Transverse colon (tissue), 4 donors: ENCODE results near the gene KRT74. TPM values are rescaled to one million over a fixed set of nuclear protein-coding genes. Genes with fewer than 3 reads are reported as not detected.

ENCODE experiments used
- DNase-seq: peaks from one replicate; pipeline ENCODE4 v3.0.0-alpha.2; 2019
- H3K27ac ChIP-seq, 4 donors: fragments of 200-600 bp; sonication (generic); 2 replicates each; pipeline ENCODE4 v1.5.1; 2016 to 2018; ENCODE audit warnings: inconsistent platforms in 4 of 4
- H3K27me3 ChIP-seq: fragments of 200-600 bp; sonication (generic); 2 replicates; pipeline ENCODE4 v1.5.1; 2017; ENCODE audit warnings: inconsistent platforms
- H3K36me3 ChIP-seq, 4 donors: fragments of 200-600 bp; sonication (generic); 2 replicates each; pipeline ENCODE4 v1.5.1; 2017 to 2019; ENCODE audit warnings: inconsistent platforms in 4 of 4
- H3K4me1 ChIP-seq, 4 donors: fragments of 200-600 bp; sonication (generic); 2 replicates each; pipeline ENCODE4 v1.5.1; 2017 to 2020; ENCODE audit warnings: inconsistent platforms in 4 of 4
- H3K4me3 ChIP-seq, 4 donors: fragments of 200-600 bp; sonication (generic); 1 replicate in 1 of 4; 2 replicates in 3 of 4; pipeline versions ENCODE4 v1.5.1 to v1.6.1; 2017 to 2019; ENCODE audit warnings: inconsistent platforms in 4 of 4
- H3K9me3 ChIP-seq, 2 donors: fragments of 200-600 bp; sonication (generic); 2 replicates each; pipeline ENCODE4 v1.5.1; 2017 to 2019; ENCODE audit warnings: inconsistent platforms in 2 of 2
- CTCF ChIP-seq, 5 experiments: fragments of 200-600 bp in 3 of 5; fragments of 450-650 bp in 2 of 5; sonication (generic) in 3 of 5; IDR thresholded peaks; 1 replicate in 2 of 5; 2 replicates in 3 of 5; pipeline ENCODE4 v1.5.1; 2016 to 2017; ENCODE audit warnings: antibody characterized with exemption in 5 of 5, inconsistent platforms in 3 of 5, mild to moderate bottlenecking in 2 of 5, moderate library complexity in 1 of 5
- EP300 ChIP-seq: sonication (generic); formaldehyde crosslinking; IDR thresholded peaks from one replicate; pipeline ENCODE4 v1.6.1; 2017; ENCODE audit warnings: antibody characterized with exemption, low read depth
- POLR2A ChIP-seq: fragments of 450-650 bp; IDR thresholded peaks from one replicate; pipeline ENCODE4 v1.6.1; 2016; ENCODE audit warnings: antibody characterized with exemption, mild to moderate bottlenecking, moderate library complexity
- POLR2AphosphoS5 ChIP-seq, 3 donors: sonication (generic); formaldehyde crosslinking; IDR thresholded peaks; one replicate each; pipeline ENCODE4 v1.6.1; 2016; ENCODE audit warnings: antibody characterized with exemption in 3 of 3
- WGBS, 2 donors: methylation state at CpG; one replicate each; pipeline ENCODE4 v1.1.5; 2018; ENCODE audit warnings: low coverage in 1 of 2; 5-methylcytosine and 5-hydroxymethylcytosine counted together
- in situ Hi-C, 4 donors: fragments of 200-750 bp; cut with MboI; loops; one replicate each; pipeline versions ENCODE4 v1.15.0 to v1.15.1; 2017; ENCODE audit warnings: low sequenced_read_pairs in 3 of 4, low pct_ligation_motif_present in 1 of 4, low pct_unique_long_range_greater_than_20kb in 1 of 4
- intact Hi-C: fragments of 100-400 bp; cut with DNase I; formaldehyde crosslinking; loops from one replicate; pipeline ENCODE4 v1.15.1; 2023; ENCODE audit warnings: low total_unique reads
- total RNA-seq, 4 donors: library from RNA; depleted of rRNA; stranded (reverse); fragments of >200 nt; gene quantifications; one replicate each; pipeline ENCODE4 v1.1.0, GENCODE V29; 2016

Gene KRT74
- total RNA-seq, 4 donors from 2014 or later = not detected

- in situ Hi-C loops = loop anchor here (5.0 to 25.0 kb wide), 6 partner anchors 292 to 405 kb away; no protein-coding TSS in a partner anchor
- no peaks in the 10 kb centered on the region for H3K9me3 ChIP-seq
- intact Hi-C loops = loop anchor here (5.0 kb wide), 1 partner anchor 290 kb away; no protein-coding TSS in a partner anchor
- no peaks in the 10 kb centered on the region for H3K4me1 ChIP-seq
- no peak for DNase-seq
- no peak overlapping the region for H3K27ac ChIP-seq
- TF ChIP-seq POLR2AphosphoS5 (IDR thresholded peaks at IDR 0.05) (no peak), EP300 (no peak), CTCF (IDR thresholded peaks at IDR 0.05) (no peak), POLR2A (no peak)
- H3K4me3 ChIP-seq = no peak overlapping the region
- H3K27me3 ChIP-seq = no peaks in the 10 kb centered on the region
- 66% methylated on average over 2 of the region's 2 CpGs; no CpG with 5 or more reads in 1 of the 2 donors for WGBS, 2 donors
- H3K36me3 ChIP-seq = no peaks in the 10 kb centered on the region
Observed at GRCh38 chr12:52582486-52582885, 8.8 kb upstream of the KRT74 start.

- Histone ChIP-seq H3K4me3 (no peak overlapping the region), H3K36me3 (no peaks in the 10 kb centered on the region), H3K27me3 (no peaks in the 10 kb centered on the region), H3K9me3 (no peaks in the 10 kb centered on the region), H3K27ac (no peak overlapping the region), H3K4me1 (no peaks in the 10 kb centered on the region)
- intact Hi-C loops = loop anchor here (5.0 kb wide), 1 partner anchor 291 kb away; no protein-coding TSS in a partner anchor
- in situ Hi-C loops = loop anchor here (5.0 to 25.0 kb wide), 6 partner anchors 293 to 406 kb away; no protein-coding TSS in a partner anchor
- no peak for DNase-seq
- WGBS, 2 donors = 48 to 70% methylated on average over 2 to 6 of the region's 6 CpGs
- TF ChIP-seq EP300 = no peak
- no peak for TF ChIP-seq CTCF (IDR thresholded peaks at IDR 0.05)
- TF ChIP-seq POLR2AphosphoS5 (IDR thresholded peaks at IDR 0.05) = no peak
- TF ChIP-seq POLR2A = no peak
Observed at GRCh38 chr12:52581481-52581880, 7.8 kb upstream of the KRT74 start.

- WGBS, 2 donors = 80 to 82% methylated on average over 2 to 7 of the region's 7 CpGs
- in situ Hi-C loops = loop anchor here (5.0 to 25.0 kb wide), 6 partner anchors 294 to 406 kb away; no protein-coding TSS in a partner anchor
- H3K4me3 ChIP-seq = no peak overlapping the region
- TF ChIP-seq POLR2AphosphoS5 (IDR thresholded peaks at IDR 0.05) = no peak
- no peaks in the 10 kb centered on the region for H3K9me3 ChIP-seq
- no peak for DNase-seq
- no peaks in the 10 kb centered on the region for H3K27me3 ChIP-seq
- no peaks in the 10 kb centered on the region for H3K4me1 ChIP-seq
- no peak overlapping the region for H3K27ac ChIP-seq
- no peaks in the 10 kb centered on the region for H3K36me3 ChIP-seq
- intact Hi-C loops = loop anchor here (5.0 kb wide), 1 partner anchor 291 kb away; no protein-coding TSS in a partner anchor
Observed at GRCh38 chr12:52581066-52581465, 7.4 kb upstream of the KRT74 start.

- DNase-seq = no peak
- no peak for TF ChIP-seq CTCF (IDR thresholded peaks at IDR 0.05)
- TF ChIP-seq POLR2AphosphoS5 (IDR thresholded peaks at IDR 0.05) = no peak
- TF ChIP-seq POLR2A = no peak
- no peak for TF ChIP-seq EP300
- intact Hi-C loops = loop anchor here (5.0 kb wide), 1 partner anchor 292 kb away; no protein-coding TSS in a partner anchor
- in situ Hi-C loops = loop anchor here (5.0 to 25.0 kb wide), 6 partner anchors 294 to 407 kb away; no protein-coding TSS in a partner anchor
- no peaks in the 10 kb centered on the region for H3K9me3 ChIP-seq
- no peak overlapping the region for H3K4me3 ChIP-seq
- 64% methylated on average over 1 of the region's 1 CpG; no CpG with 5 or more reads in 1 of the 2 donors for WGBS, 2 donors
- H3K27me3 ChIP-seq = no peaks in the 10 kb centered on the region
- H3K4me1 ChIP-seq = no peaks in the 10 kb centered on the region
- no peaks in the 10 kb centered on the region for H3K36me3 ChIP-seq
- no peak overlapping the region for H3K27ac ChIP-seq
Observed at GRCh38 chr12:52580496-52580895, 6.9 kb upstream of the KRT74 start.
